Smooth muscle cell (in vitro differentiated cells): ENCODE data around the gene INPP5A. TPM values are rescaled to one million over a fixed set of nuclear protein-coding genes. Genes with fewer than 3 reads are reported as not detected.

Source experiments
- DNase-seq: peaks from one replicate; lab custom pipeline; 2025; ENCODE audit not compliant: unreplicated experiment; lab: John Stamatoyannopoulos, UW
- H2AFZ ChIP-seq: fragments of 200-600 bp; sonication (generic); 2 replicates; pipeline ENCODE4 v1.6.0; 2016; ENCODE audit warnings: antibody characterized with exemption, low read depth, mild to moderate bottlenecking
- H3F3A ChIP-seq: fragments of 200-600 bp; sonication (generic); 2 replicates; pipeline ENCODE4 v1.6.0; 2017; ENCODE audit warnings: antibody characterized with exemption, low read depth
- H3K27ac ChIP-seq: fragments of 200-600 bp; sonication (generic); 2 replicates; pipeline ENCODE4 v1.5.1; 2016; ENCODE audit warnings: low read depth, mild to moderate bottlenecking
- H3K27me3 ChIP-seq: fragments of 200-600 bp; sonication (generic); 2 replicates; pipeline ENCODE4 v1.6.1; 2016; ENCODE audit warnings: low read depth, mild to moderate bottlenecking
- H3K36me3 ChIP-seq: fragments of 200-600 bp; sonication (generic); 2 replicates; pipeline ENCODE4 v1.5.1; 2016; ENCODE audit warnings: low read depth
- H3K4me1 ChIP-seq: fragments of 200-600 bp; sonication (generic); 2 replicates; pipeline ENCODE4 v1.5.1; 2016; ENCODE audit warnings: low read depth
- H3K4me2 ChIP-seq: fragments of 200-600 bp; sonication (generic); 2 replicates; pipeline ENCODE4 v1.6.0; 2016; ENCODE audit warnings: mild to moderate bottlenecking
- H3K4me3 ChIP-seq: fragments of 200-600 bp; sonication (generic); 2 replicates; pipeline ENCODE4 v1.5.1; 2016; ENCODE audit warnings: mild to moderate bottlenecking
- H3K79me2 ChIP-seq: fragments of 200-600 bp; sonication (generic); 2 replicates; pipeline ENCODE4 v1.6.0; 2016; ENCODE audit warnings: low read depth, mild to moderate bottlenecking
- H3K9ac ChIP-seq: fragments of 200-600 bp; sonication (generic); 2 replicates; pipeline ENCODE4 v1.6.0; 2016; ENCODE audit warnings: low read depth
- H3K9me3 ChIP-seq: fragments of 200-600 bp; sonication (generic); replicated peaks from 2 replicates; pipeline ENCODE4 v1.5.1; 2016; ENCODE audit warnings: low read depth
- H4K20me1 ChIP-seq: fragments of 200-600 bp; sonication (generic); 2 replicates; pipeline ENCODE4 v1.6.0; 2016; ENCODE audit warnings: low read depth
- WGBS: methylation state at CpG from one replicate; pipeline ENCODE4 v1.1.7; 2016; ENCODE audit warnings: low lambda C conversion rate; 5-methylcytosine and 5-hydroxymethylcytosine counted together
- polyA plus RNA-seq: library from polyadenylated mRNA; unstranded; fragments of >200 nt; fragmentation: Nextera tagmentation; extraction: Ambion mirVana; gene quantifications from 2 replicates; pipeline ENCODE4 v1.2.1, GENCODE V29; 2016
- total RNA-seq: library from RNA; depleted of rRNA; stranded (reverse); fragments of >200 nt; gene quantifications from 2 replicates; pipeline ENCODE4 v1.2.3, GENCODE V29; 2014
- TF ChIP-seq, protein P1 (sequence below): fragments of 200-600 bp; sonication (generic); IDR thresholded peaks from 2 replicates; pipeline ENCODE4 v1.5.1; 2017; ENCODE audit warnings: borderline replicate concordance, mild to moderate bottlenecking, antibody characterized with exemption; ENCODE audit not compliant: insufficient read depth, poor library complexity, severe bottlenecking

INPP5A gene
- total and polyA plus RNA-seq, 2 experiments from 2014 or later: 48.0 to 55.9 TPM

DNA sequence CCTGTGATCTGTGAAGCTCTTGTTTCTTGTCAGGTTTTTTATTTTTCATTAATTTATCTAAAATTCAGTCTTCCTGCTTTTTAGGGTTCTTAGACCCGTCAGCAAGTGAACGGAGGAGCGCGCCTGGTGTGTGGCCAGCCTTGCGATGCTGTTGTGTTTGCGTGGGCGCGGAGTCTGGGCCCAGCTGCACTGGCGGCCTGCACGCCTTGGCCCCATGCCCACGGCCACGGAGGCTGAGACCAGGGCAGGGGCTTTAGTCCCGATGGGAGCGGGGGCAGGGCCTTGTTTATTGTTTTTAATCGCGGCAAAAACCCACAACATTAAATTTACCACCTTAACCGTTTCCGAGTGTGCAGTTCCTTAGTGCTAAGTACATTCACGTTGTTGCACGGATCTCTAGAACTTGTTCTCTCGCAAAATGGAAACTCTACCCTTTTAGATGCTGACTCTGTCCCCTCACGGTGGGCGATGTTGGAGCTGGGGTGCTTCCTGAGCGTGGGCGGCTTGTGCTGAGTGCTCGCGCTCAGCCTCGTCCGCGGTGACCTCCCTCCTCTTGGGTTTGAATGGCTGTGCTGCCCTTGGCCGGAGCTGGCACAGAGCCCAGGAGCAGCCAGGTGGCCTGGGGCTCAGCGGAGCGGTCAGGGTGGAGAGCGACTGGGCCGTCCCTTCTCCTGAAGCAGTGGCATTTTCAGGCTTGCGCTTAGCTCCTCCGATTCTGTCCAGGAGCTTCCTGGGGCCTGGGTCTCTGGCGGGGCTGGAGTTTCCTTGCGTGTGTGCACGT is 69.1 kb downstream of the INPP5A start:
- H2AFZ ChIP-seq: no peak overlapping the region
- peaks cover 2% of the 10 kb centered on the region for H3K4me1 ChIP-seq
- no peaks in the 10 kb centered on the region for H3K36me3 ChIP-seq
- H3K27ac ChIP-seq: no peak overlapping the region
- no peak overlapping the region for H3K9ac ChIP-seq
- H3K4me2 ChIP-seq: no peak overlapping the region
- H3K4me3 ChIP-seq: no peak overlapping the region
- DNase-seq: no peak
- no peaks in the 10 kb centered on the region for H3K9me3 ChIP-seq
- H3F3A ChIP-seq: no peaks in the 10 kb centered on the region
- peaks cover 48% of the 10 kb centered on the region for H3K79me2 ChIP-seq
- no peaks in the 10 kb centered on the region for H3K27me3 ChIP-seq
- TF ChIP-seq, protein P1, sequence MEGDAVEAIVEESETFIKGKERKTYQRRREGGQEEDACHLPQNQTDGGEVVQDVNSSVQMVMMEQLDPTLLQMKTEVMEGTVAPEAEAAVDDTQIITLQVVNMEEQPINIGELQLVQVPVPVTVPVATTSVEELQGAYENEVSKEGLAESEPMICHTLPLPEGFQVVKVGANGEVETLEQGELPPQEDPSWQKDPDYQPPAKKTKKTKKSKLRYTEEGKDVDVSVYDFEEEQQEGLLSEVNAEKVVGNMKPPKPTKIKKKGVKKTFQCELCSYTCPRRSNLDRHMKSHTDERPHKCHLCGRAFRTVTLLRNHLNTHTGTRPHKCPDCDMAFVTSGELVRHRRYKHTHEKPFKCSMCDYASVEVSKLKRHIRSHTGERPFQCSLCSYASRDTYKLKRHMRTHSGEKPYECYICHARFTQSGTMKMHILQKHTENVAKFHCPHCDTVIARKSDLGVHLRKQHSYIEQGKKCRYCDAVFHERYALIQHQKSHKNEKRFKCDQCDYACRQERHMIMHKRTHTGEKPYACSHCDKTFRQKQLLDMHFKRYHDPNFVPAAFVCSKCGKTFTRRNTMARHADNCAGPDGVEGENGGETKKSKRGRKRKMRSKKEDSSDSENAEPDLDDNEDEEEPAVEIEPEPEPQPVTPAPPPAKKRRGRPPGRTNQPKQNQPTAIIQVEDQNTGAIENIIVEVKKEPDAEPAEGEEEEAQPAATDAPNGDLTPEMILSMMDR: no peak
- WGBS: 92% methylated on average over 40 of the region's 40 CpGs
- H4K20me1 ChIP-seq: peaks cover 98% of the 10 kb centered on the region

DNA sequence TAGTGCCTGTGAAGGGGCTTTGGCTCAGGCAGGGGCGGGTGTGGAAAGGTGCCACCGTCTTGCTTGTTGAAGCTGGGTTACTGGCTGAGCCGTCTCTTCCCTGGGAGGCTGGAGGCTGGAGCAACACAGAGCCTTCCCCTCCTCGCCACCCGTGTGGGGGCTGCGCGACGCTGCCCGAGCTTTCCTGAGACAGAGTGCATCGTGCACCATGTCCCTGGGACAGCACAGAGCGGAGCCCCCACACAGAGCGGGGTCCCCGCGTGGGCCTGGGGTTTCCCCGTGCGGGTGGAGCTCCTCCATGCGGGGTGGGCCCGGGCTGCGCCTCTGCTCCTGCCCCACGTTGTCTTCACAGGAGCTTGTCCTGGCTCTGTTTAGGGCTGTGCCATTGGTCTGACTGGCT is 69.9 kb downstream of the INPP5A start:
- Histone ChIP-seq H3K4me3 (no peak overlapping the region), H3K9ac (no peak overlapping the region), H3K4me1 (peaks cover 2% of the 10 kb centered on the region), H3K79me2 (peaks cover 40% of the 10 kb centered on the region), H3K4me2 (no peak overlapping the region), H3K36me3 (no peaks in the 10 kb centered on the region), H2AFZ (no peak overlapping the region), H3K27me3 (no peaks in the 10 kb centered on the region), H3K9me3 (no peaks in the 10 kb centered on the region), H3K27ac (no peak overlapping the region), H3F3A (no peaks in the 10 kb centered on the region), H4K20me1 (peaks cover 98% of the 10 kb centered on the region)
- 94% methylated on average over 20 of the region's 20 CpGs for WGBS
- DNase-seq: no peak
- TF ChIP-seq, protein P1: no peak

DNA sequence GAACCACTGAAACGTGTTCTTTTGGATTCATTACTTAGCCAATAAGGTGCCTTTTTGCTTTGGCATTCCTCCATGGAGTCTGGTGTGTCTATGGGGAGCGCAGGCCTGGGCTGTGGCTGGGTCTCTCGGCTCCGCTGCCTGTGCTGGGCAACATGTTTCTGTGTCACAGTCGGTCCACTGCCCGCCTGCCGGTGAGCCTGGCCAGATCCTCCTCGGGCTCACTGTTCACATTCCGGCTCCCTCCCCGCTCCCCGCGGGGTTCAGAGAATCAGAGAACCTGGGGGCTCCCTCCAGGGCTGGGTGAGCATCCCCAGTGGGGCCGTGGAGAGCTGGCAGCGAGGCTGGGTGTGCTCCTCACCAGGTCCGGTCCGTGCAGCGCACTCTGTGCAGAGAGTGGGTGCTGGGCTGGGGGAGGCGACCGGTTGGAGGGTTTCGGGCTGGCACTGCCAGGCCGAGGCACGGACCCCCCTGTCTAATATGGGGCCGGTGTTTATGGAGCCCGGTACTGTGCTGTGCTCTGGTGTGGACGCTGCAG is 70.4 kb downstream of the INPP5A start:
- Histone ChIP-seq H3K27me3 (no peaks in the 10 kb centered on the region), H3K9me3 (no peaks in the 10 kb centered on the region), H3K4me2 (no peak overlapping the region), H3K9ac (no peak overlapping the region), H3K4me1 (no peaks in the 10 kb centered on the region), H2AFZ (no peak overlapping the region), H4K20me1 (peaks cover 98% of the 10 kb centered on the region), H3F3A (no peaks in the 10 kb centered on the region), H3K4me3 (no peak overlapping the region), H3K79me2 (peaks cover 35% of the 10 kb centered on the region), H3K36me3 (no peaks in the 10 kb centered on the region), H3K27ac (no peak overlapping the region)
- DNase-seq: no peak
- TF ChIP-seq, protein P1: no peak
- 97% methylated on average over 25 of the region's 25 CpGs for WGBS
